ENCODE data around the gene PLEKHA5. TPM values are rescaled to one million over a fixed set of nuclear protein-coding genes. Genes with fewer than 3 reads are reported as not detected.

PLEKHA5 gene
- total RNA-seq, 1 experiment from 2014 or later = 6.3 TPM

GRCh38 chr12:19107750-19108149 lies 21.8 kb upstream of the PLEKHA5 start:
- no peaks in the 10 kb centered on the region for H3K9me3 ChIP-seq (ENCODE audit: control insufficient read depth, insufficient read depth, low read depth, low read length)
- H3K27me3 ChIP-seq (ENCODE audit: control insufficient read depth, insufficient read depth, low read length) = no peaks in the 10 kb centered on the region
- H3K4me3 ChIP-seq (ENCODE audit: low read depth in 2 of 2, low read length in 2 of 2) = no peak overlapping the region
- ChIA-PET CTCF (no interaction called here), POLR2A (no interaction called here)
- H3K4me1 ChIP-seq (ENCODE audit: control insufficient read depth, insufficient read depth, low read length) = no peaks in the 10 kb centered on the region
- intact Hi-C loops (cut with micrococcal nuclease; ENCODE audit: unreplicated experiment) = no loop called here
- TF ChIP-seq, protein P1, sequence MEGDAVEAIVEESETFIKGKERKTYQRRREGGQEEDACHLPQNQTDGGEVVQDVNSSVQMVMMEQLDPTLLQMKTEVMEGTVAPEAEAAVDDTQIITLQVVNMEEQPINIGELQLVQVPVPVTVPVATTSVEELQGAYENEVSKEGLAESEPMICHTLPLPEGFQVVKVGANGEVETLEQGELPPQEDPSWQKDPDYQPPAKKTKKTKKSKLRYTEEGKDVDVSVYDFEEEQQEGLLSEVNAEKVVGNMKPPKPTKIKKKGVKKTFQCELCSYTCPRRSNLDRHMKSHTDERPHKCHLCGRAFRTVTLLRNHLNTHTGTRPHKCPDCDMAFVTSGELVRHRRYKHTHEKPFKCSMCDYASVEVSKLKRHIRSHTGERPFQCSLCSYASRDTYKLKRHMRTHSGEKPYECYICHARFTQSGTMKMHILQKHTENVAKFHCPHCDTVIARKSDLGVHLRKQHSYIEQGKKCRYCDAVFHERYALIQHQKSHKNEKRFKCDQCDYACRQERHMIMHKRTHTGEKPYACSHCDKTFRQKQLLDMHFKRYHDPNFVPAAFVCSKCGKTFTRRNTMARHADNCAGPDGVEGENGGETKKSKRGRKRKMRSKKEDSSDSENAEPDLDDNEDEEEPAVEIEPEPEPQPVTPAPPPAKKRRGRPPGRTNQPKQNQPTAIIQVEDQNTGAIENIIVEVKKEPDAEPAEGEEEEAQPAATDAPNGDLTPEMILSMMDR (IDR thresholded peaks at IDR 0.05) = no peak
- TF ChIP-seq REST (IDR thresholded peaks at IDR 0.05; ENCODE audit: insufficient read depth in 1 of 2, low read depth in 2 of 2, low read length in 1 of 2) = no peak
- no peak for TF ChIP-seq POLR2AphosphoS5 (IDR thresholded peaks at IDR 0.05; ENCODE audit: low read depth, low read length)
- TF ChIP-seq TCF7L2 (IDR thresholded peaks at IDR 0.05; ENCODE audit: low read depth, low read length) = no peak
- TF ChIP-seq SIN3A (IDR thresholded peaks at IDR 0.05; ENCODE audit: borderline replicate concordance, insufficient read depth, low read depth, low read length) = no peak
- no peaks in the 10 kb centered on the region for H3K36me3 ChIP-seq (ENCODE audit: control insufficient read depth, insufficient read depth, low read length)
- no peak for ATAC-seq
- in situ Hi-C loops (cut with HindIII; ENCODE audit: low pct_unique_long_range_greater_than_20kb, low sequenced_read_pairs) = no loop called here
- no peak for DNase-seq (ENCODE audit: low read depth, low spot score)
- BruUV-seq (replicated peaks) = no TSS peak
- no peak overlapping the region for H3K27ac ChIP-seq (ENCODE audit: low read length)

DNA sequence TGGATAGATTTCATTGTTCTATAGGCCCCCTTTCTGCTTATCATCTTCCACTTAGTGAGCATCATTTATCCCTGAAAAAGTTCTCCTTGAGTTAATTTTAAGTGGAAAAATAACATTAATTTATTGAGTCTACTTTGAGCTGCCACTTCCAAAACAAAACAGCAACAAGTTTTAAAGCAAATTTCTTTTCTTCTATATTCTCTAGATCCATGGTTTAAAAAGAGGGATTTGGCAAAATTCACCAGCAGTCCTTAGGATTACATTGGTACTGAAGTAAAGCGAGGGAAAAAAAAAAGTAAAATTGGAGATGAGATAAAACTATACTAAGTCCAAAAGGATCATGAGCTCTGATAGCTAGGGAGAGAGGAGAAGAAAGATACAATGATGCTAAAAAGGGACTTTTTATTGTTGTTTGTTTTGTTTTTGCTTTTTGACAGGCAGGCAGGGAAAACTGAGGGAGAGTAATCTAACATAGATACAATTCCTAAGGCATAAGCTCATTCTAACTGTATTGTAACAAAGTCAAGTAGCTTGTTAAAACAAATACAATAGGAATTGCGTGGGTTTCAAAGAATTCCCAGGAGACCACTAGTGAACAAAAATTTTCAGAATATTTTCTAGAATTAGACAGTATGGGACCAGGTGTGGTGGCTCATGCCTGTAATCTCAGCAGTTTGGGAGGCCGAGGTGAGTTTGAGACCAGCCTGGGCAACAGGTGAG lies 19.2 kb upstream of the PLEKHA5 start:
- TF ChIP-seq REST (IDR thresholded peaks at IDR 0.05; ENCODE audit: insufficient read depth in 1 of 2, low read depth in 2 of 2, low read length in 1 of 2) (no peak), SIN3A (IDR thresholded peaks at IDR 0.05; ENCODE audit: borderline replicate concordance, insufficient read depth, low read depth, low read length) (no peak), TCF7L2 (IDR thresholded peaks at IDR 0.05; ENCODE audit: low read depth, low read length) (no peak), POLR2AphosphoS5 (IDR thresholded peaks at IDR 0.05; ENCODE audit: low read depth, low read length) (no peak)
- TF ChIP-seq, protein P1 (IDR thresholded peaks at IDR 0.05) = no peak
- Histone ChIP-seq H3K27ac (ENCODE audit: low read length) (no peak overlapping the region), H3K36me3 (ENCODE audit: control insufficient read depth, insufficient read depth, low read length) (no peaks in the 10 kb centered on the region), H3K4me1 (ENCODE audit: control insufficient read depth, insufficient read depth, low read length) (no peaks in the 10 kb centered on the region), H3K9me3 (ENCODE audit: control insufficient read depth, insufficient read depth, low read depth, low read length) (no peaks in the 10 kb centered on the region), H3K27me3 (ENCODE audit: control insufficient read depth, insufficient read depth, low read length) (no peaks in the 10 kb centered on the region), H3K4me3 (ENCODE audit: low read depth in 2 of 2, low read length in 2 of 2) (no peak overlapping the region)
- CTCF ChIA-PET = no interaction called here
- ATAC-seq (no peak), DNase-seq (ENCODE audit: low read depth, low spot score) (no peak)
- no TSS peak for BruUV-seq (replicated peaks)
- in situ Hi-C loops (cut with HindIII; ENCODE audit: low pct_unique_long_range_greater_than_20kb, low sequenced_read_pairs) = no loop called here
- POLR2A ChIA-PET = interaction anchor here (0.7 kb wide), 1 partner anchor 691 kb away, joined by 3 read pairs; no protein-coding TSS in a partner anchor
- intact Hi-C loops (cut with micrococcal nuclease; ENCODE audit: unreplicated experiment) = no loop called here
